Midbrain (tissue), 1 donor: ENCODE data around the gene INVS.
A peak's percentile ranks its signal among the peaks of the same experiment; 100 is the strongest.
"Not testable (repeated sequence)": the region's sequence is repeated elsewhere in the genome, so short reads cannot be mapped to it uniquely, and the experiment has no call there.

Source experiments
- DNase-seq: peaks from one replicate; lab custom pipeline; 2025; lab: John Stamatoyannopoulos, UW

Gene INVS

GRCh38 chr9:100196828-100197227, 97.8 kb downstream of the INVS start:
- no peak for DNase-seq

GRCh38 chr9:100197553-100197952, 98.5 kb downstream of the INVS start:
- no peak for DNase-seq

DNA sequence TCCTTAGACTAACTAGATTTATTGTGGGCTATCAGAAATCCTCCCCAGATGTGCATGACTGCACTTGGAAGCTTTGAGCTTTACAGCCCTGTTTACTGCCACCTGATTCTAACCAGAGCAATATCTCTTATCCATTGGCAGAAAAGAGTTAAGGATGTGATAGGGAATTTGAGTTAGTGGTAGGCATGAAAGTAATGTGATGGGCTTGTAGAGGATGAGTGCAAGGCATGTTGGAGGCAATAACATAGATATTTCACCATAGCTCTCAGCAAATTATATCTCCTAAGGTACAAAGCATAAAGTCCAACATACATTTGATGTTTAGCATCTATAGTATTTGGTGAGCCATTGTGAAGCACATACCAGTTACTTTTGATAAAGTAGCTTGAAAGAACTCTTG, 103.8 kb downstream of the INVS start:
- DNase-seq = no peak

GRCh38 chr9:100204796-100205195, 105.8 kb downstream of the INVS start:
- DNase-seq = no peak

DNA sequence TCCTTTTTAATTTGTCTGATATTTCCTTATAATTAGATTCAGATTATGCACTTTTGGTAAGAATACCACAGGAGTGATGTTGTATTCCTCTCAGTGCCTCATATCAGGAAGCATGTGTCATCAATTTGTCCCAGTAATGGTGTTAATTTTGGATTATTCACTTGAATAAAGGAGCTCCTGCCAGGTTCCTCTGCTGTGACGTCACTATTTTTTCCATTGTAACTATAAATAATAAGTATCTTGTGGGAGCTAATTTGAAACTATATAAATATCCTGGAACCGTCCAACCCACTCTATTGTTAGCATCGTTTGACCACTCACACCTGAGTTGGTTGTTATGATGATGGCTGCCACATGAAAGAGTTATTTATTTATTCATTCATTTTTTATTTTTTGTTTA, 107.9 kb downstream of the INVS start:
- no peak for DNase-seq

GRCh38 chr9:100208673-100209072, 109.6 kb downstream of the INVS start:
- no peak for DNase-seq

DNA sequence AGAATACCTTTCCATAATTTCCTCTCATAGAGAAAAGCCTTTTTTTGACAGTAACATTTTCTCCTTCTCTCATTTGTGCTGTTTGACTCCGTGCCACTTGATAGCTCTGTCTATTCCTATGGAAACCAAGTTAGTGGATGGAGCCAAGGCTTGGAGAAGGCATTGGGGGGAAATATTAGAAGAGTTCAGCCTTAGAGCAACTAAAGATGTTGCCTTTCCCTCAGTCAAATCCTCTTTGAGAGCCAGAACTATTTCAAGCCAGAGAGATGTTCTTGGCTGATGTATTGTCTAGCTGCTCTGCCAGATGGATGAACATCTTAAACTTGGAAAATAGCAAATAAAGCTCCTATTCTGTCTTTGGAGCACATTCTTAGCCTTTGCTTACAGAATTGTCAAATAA, 112.4 kb downstream of the INVS start:
- no peak for DNase-seq

DNA sequence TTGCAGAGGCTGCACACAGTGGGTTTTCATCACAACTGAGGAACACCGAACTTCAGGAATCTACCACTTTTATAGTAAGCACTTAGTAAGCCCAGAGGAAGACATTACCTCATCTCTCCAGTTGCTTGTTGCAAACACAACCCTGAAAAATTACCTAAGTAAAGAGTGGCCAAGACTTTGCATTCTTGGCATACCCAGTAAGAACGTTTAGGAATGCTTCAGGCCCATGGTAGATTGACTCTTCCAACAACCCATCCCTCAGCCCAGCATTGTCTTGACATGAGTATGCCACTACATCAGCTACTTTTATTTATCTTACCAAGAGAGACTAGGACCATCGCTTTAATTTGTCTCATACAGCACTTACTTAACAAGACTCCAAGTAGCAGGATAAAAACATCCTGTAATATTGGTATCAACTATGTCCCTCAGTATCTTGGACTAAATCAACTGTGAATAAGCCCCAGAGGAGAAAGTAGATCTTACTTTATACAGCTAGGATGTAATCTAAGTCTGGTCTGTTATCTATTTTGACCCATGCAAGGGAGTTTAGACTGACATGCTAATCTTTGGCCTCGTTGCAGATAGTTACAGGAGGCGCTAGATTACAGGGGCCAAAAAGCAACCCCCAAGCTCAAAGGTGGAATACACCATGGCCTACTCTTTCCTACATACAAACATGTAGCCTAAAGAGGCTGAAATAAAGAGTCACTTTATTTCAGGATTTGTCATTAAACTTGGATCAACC, 114.9 kb downstream of the INVS start:
- no peak for DNase-seq

DNA sequence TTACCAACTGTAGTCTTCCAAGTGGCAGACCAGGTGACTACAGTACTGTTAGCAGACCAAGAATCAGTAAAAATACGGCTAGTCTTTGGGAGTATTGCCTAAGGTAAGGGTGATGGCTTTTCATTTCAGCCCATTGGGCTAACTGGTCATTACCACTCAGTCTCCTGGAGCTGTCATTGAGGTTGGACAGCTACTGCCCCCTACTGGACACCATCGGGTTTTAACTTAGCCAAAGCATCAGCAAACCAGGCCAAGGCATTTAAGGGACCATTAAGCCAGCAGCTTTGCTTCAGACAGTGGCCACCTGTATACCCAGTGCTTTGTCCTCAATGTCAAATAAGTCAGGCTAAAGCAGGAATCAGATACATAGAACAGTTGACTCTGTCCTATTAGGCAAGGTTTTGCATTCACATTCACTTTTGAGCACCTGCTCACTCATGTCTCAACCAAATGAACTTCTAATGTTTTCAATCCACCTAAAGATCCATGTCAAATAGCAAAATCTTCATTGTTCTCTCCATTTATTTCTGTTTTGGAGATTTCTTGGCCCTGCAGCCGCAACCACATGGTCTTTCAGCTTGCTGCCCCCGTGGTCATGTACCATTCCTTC, 117.2 kb downstream of the INVS start:
- peak; percentile 23 for DNase-seq

DNA sequence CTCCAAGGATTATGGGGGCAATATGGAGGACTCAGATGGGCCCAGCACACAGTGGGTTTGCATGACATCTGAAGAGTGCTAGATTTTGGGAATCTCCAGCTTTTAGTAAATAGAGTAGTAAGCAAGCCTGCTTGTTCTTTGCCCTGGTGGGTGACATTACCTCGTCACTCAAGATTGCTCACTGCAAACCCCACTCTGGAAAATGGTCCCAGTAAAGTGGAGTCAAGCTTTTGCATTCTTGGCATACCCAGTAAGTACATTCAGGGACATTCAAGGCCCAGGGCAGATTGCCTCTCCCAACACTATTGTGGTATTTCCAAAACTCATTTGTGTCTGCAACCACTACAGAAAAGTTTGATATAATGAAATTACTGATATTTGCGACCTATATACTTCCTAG, 118.5 kb downstream of the INVS start:
- DNase-seq = no peak

GRCh38 chr9:100219347-100219746, 120.3 kb downstream of the INVS start:
- no peak for DNase-seq

GRCh38 chr9:100220936-100221335, 121.9 kb downstream of the INVS start:
- DNase-seq = no peak

GRCh38 chr9:100221538-100221937, 122.5 kb downstream of the INVS start:
- DNase-seq = no peak

GRCh38 chr9:100222674-100223073, 123.6 kb downstream of the INVS start:
- peak; percentile 25 for DNase-seq

DNA sequence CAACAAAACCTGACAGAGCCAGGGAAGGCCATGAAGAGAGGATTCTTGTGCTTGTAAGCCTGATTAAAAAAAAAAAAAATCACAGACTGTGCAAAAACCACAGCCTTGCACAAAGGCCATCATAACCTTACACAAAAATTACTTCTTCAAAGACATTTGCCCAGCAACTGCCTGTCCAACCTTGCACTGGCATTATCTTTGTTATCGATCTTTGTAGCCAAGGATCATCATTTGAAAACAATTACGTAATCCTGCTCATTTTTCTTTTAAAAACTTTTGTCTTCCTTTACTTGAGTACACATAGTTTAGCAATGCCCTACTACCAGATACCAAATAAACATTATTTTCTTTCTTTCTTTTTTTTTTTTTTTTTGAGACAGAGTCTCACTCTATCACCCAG, 128.6 kb downstream of the INVS start:
- DNase-seq = no peak

- no peak for DNase-seq
Measured at GRCh38 chr9:100228352-100228869, 129.4 kb downstream of the INVS start.

DNA sequence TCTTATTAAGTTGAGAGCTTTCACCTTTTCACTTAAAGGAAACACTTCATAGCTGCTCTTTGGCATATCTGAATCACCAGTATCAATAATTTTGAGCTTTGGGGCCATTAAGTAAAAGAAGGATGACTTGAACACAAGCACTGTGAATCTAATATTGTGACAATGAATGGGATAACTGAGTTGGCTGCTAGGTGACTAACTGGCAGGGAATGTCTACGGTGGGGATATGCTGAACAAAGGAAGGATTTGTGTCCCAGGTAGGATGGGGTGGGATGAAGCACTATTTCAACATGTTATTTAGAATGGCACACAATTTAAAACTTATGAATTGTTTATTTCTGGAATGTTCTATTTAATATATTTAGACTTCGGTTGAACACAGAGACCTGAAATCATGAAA, 130.1 kb downstream of the INVS start:
- no peak for DNase-seq

DNA sequence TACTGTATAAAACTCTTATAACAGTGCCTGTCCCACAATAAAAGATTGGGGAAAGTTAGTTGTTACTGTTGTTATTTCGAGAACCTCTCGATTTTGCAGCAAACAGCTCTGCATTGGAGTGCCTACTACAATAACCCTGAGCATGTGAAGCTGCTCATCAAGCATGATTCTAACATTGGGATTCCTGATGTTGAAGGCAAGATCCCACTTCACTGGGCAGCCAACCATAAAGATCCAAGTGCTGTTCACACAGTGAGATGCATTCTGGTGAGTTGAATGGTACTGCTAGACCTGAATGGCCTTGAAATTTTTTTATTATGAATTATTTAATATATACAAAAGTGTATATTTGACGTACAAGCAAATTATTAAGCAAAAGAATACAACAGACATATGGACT, 130.5 kb downstream of the INVS start:
- no peak for DNase-seq

- not testable (repeated sequence) for DNase-seq
Measured at GRCh38 chr9:100236986-100237385, 137.9 kb downstream of the INVS start.

DNA sequence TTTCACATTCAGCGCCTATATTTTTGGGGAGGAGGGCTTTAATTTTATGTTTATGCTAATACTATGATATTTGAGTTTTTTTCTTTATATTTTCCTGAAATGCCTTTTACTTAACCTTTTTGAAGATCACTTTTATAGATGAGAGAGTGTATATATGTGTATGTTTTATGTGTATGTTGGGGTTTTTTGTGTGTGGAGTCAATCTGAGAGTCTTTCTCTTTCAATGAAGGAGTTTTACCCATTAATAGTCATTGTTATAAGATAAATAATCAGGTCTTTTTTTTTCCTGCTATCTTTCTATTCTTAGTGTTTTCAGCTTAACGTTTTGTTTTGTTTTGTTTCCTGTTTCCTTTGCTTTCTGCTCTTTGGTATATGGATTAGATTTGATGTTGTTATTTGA, 141.5 kb downstream of the INVS start:
- DNase-seq = no peak

- no peak for DNase-seq
Measured at GRCh38 chr9:100267211-100267610, 168.2 kb downstream of the INVS start.

DNA sequence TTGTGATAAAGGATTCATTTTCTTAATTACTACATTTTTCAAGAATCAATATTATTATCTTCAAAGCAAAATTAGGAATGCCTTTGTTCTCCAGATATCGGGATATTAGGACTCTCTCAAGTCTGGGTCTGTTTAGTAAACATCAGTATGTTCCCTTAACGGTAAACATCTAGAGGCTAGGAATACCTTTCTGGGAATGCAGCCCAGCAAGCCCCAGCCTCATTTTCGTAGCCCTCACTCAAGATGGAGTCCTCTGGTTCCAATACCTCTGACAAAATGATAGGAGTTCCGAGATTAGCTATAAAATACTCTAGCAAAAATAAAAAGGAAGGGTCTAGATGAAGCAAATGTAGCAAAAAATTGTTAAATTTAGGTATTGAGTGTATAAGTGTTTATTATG, 169.2 kb downstream of the INVS start:
- no peak for DNase-seq

GRCh38 chr9:100269656-100270055, 170.6 kb downstream of the INVS start:
- DNase-seq = no peak
